8988T (cell line): ENCODE results near the gene PCP4.

Experiments
- DNase-seq: peaks from one replicate; pipeline ENCODE4 v3.0.0; 2011

Gene PCP4

GRCh38 chr21:39924577-39925308 lies 57.5 kb downstream of the PCP4 start:
- no peak for DNase-seq

GRCh38 chr21:39927304-39927886 lies 60.2 kb downstream of the PCP4 start:
- no peak for DNase-seq

- no peak for DNase-seq
Measured at GRCh38 chr21:39932335-39932734, 65.1 kb downstream of the PCP4 start.

DNA sequence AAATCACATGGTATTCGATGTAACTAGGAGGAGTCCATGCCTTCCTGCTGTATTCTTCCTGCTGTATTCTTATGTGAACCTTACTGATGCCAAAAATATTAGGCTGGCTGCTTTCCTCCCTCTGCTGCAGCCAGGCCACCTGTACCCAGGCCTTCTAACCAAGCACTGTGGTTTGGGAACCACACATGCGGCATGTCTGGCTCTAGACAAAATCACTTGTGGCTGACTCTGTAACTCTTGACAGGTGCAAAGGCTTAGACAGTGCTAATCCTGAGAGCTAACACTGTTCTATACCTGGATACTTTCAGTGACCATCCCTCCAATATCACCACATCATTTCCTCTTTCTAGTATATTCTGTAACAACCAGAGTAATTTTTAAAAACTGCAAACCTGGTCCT lies 67.7 kb downstream of the PCP4 start:
- no peak for DNase-seq

DNA sequence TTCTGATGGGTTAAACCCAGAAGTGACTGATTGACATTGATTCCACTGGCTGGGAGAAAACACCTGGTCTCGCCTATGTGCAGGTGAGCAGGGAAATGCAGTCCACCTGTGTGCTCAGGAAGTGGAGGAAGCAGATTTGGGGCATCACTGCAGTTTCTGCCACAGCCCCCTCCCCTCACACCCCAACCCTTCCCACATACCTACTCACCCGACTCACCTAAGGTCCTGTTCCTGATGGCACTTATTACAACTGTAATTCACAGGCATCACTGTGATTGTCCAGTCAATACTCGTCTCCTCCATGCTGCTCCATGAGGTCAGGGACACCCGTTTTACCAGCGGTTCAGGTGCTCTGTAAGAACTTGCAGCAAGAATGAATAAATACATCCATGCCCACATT lies 68.5 kb downstream of the PCP4 start:
- no peak for DNase-seq

- no peak for DNase-seq
Measured at GRCh38 chr21:39938086-39938625, 70.9 kb downstream of the PCP4 start.

GRCh38 chr21:39946199-39946598 lies 79.0 kb downstream of the PCP4 start:
- DNase-seq: no peak

DNA sequence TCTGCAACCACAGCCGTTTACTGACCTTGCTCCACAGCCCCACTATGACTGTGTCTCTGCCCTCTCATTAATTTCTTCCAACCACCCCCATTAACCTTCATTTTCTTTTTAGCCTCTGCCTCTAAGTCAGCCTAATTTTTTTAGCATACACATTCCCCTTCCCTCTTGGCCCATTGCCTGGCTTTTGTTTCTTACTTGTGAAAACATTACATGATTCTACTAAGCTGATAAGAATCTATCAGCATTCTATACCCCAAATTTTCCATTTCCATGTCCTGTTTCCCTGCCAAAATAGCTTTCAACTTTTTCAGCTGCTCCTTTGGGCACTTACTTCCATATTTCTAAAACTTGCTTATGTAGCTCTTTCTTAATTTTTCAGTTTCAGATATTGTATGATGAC lies 79.8 kb downstream of the PCP4 start:
- DNase-seq: no peak

GRCh38 chr21:39951183-39952101 lies 84.2 kb downstream of the PCP4 start:
- DNase-seq: no peak

GRCh38 chr21:39952265-39952664 lies 85.0 kb downstream of the PCP4 start:
- no peak for DNase-seq

GRCh38 chr21:39954570-39954969 lies 87.3 kb downstream of the PCP4 start:
- no peak for DNase-seq

GRCh38 chr21:39955326-39955725 lies 88.1 kb downstream of the PCP4 start:
- DNase-seq: no peak

DNA sequence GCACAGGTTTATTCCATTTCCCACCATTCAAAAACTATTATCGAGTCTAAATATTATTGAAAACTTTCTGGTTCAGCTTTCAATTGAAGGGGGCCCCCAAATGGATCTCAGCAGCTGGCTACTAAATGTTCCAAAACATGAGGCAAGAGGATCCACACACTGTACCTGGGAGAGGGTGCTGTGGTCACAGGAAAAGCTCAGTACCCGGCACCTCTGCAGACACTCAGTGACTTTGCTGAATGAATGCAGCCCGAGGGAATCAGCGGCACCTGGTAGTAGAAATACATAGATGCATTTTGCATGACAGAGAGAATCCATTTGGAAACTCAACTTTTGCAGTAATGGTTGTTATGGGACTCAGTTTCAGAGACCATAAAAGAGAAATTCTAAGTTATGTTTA lies 89.3 kb downstream of the PCP4 start:
- no peak for DNase-seq

DNA sequence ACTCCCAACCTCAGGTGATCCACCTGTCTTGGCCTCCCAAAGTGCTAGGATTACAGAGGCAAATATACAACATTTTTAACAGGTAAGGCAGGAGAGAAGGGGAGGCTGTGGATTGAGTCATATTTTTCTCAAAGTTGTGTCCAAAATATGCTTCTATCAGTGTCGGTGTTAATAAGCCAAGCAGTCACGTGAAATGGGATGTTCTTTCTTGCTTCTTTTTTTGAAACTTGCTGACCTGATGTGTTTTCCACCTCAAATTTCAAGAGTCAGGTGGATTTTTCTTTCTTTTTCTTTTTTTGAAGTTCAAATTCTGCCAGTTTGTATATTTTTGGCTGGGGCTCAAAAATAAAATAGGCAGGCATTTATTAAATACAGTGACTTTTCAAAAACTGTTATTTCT lies 91.5 kb downstream of the PCP4 start:
- DNase-seq: no peak

DNA sequence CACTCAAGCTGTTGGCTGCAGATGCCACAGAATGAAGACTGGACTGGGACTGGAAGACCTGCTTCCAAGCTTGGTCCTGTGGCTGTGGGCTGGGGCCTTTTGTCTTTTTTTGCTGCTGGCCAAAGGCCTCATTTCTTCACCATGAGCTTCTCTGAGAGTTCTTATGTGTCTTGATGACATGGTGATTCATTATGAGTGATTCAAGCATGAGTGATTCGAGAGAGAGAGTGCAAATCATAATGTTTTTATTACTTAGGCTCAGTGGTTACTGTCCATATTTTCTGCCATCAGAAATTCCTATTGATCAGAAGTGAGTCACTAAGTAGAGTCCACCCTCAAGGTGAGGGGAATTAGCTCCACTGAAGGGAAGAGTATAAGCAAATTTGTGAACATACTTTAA lies 94.0 kb downstream of the PCP4 start:
- no peak for DNase-seq

DNA sequence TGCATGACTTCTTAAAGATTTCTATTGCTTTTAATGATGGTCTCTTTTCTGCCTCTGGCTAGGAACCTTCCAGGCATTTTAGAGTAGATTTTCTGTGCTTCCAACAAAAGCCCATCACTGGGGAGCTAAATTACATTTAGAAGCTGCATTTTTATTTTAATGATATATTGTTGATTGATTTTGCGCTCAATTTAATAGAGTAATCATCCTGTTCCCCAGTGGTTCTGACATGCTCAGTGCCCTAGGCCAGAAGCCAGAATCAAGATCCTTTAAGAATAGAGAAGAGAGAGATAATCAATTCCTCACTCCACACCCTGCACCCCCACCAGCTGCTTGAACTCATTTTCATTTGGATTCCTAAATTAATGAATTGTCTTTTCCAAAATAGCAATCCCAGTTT lies 97.8 kb downstream of the PCP4 start:
- no peak for DNase-seq

GRCh38 chr21:39966786-39967185 lies 99.5 kb downstream of the PCP4 start:
- no peak for DNase-seq

DNA sequence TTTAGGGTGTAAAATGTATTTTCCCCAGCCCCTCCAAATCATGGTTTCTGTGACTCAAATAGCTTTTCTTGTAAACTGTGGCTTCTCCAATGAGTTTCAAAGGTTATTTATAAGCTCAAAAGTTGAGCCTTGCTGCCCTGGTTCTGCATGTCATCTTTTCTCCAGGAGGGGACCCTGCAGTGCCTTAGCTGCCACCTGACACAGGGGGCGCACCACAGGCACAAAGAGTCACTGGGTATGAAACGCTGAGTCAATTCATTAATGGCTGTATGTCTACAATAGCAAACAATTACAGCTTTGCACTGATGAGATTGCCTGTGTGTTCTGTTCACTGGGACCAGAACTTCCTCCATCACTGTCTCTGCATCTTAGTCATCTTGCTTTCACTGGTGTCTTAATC lies 100.8 kb downstream of the PCP4 start:
- DNase-seq: no peak

DNA sequence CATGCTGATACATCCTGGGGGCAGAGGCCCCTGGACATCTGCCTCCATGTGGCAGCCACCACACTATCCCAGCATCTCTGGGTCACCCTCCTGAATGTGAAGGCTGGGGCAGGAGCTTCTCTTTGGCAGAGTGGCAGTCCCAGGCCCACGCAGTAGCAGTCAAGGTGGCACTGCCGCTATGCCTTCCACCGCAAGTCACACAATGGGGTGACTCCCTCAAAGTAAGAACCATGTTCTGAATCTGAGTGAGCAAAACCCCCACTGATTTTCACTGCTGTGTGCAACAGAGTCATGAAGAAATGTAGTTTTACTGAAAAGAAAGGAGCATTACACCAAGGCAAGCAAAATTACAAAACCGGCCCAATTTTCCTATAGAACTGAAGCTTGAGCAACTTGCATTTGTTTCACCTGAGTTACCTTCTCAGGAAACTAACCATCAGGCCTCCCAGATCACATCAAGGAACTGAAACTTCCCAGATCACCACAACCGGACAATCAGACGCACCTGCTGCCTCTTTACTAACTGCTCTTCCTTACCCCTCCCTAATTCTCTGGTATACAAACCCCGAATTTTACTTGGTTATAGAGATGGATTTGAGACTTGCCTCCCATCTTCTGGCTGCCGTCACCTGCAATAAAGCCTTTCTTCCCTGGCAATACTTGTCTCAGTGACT lies 102.6 kb downstream of the PCP4 start:
- DNase-seq: no peak

DNA sequence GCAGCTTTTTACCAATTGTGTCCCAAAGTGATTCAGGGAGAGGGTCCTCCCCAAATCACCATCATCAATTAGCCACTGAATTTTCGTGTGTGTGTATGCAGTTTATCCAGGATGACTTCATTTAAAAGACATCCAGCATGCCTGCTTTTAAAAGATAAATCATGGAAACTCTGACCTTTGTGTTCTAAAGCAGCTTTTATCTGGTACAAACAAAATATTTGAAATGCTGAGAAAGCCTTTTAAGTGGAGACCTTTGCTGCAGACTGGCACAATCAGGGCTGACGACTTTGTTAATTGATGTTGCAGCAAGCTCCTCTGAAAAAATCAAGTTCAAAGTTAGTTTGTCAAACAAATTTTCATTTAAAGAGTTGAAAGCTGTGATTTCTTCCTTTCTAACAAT lies 104.7 kb downstream of the PCP4 start:
- no peak for DNase-seq

GRCh38 chr21:39972471-39972870 lies 105.2 kb downstream of the PCP4 start:
- no peak for DNase-seq

- no peak for DNase-seq
Measured at GRCh38 chr21:39972976-39973770, 105.9 kb downstream of the PCP4 start.
